NCI-H2107 treated with DMSO at 0.1 percent for 48 hours (cell line): Measurements from ENCODE around the gene SCGB1D4.
A peak's percentile ranks its signal among the peaks of the same experiment; 100 is the strongest.
"Not testable (repeated sequence)": the region's sequence is repeated elsewhere in the genome, so short reads cannot be mapped to it uniquely, and the experiment has no call there.

Source experiments
- DNase-seq: peaks from one replicate; lab custom pipeline; 2025; ENCODE audit not compliant: unreplicated experiment; lab: John Stamatoyannopoulos, UW

SCGB1D4 gene, protein sequence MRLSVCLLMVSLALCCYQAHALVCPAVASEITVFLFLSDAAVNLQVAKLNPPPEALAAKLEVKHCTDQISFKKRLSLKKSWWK

DNA sequence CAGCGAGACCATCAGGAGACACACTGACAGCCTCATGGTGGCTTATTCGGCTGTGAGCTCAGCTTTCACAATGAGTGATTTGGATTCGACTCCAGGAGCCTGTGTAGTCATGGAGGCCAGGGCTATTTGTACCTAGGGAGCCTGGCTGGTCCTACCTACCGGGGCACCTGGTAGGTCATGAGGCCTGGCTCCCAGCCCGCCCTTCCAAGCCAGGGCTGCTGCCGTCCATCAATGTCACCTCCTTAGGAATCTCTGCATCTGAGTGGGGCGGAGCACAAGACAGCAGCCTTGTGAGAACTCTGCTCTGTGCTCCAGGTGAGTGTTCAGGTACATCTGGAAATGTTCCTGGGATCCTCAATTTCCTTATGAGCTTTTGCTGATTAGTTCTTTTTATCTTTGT is at the start of gene SCGB1D4:
Gene SCGB1D4 (minus strand): TSS at position 101 of the 400 bp plus-strand sequence. CDS start 65 bp downstream, at position 36.
- no peak for DNase-seq

DNA sequence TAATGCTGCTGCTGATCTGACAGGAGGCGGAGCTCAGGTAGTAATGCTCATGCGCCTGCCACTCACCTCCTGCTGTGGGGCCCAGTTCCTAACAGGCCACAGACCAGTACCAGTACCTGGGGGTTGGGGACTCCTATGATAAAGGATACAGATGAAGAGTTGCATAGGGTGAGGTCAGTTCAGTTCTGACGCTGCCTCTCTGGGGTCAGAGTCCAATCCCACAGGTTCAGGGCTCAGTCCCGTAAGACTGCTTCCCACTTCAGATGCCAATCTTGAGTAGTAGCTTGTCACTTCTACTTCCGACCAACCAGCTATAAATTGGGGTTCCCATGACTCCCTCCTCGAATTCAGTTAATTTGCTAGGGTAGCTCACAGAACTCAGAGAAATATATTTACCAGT is 47.0 kb upstream of the SCGB1D4 start:
- DNase-seq, result no peak

DNA sequence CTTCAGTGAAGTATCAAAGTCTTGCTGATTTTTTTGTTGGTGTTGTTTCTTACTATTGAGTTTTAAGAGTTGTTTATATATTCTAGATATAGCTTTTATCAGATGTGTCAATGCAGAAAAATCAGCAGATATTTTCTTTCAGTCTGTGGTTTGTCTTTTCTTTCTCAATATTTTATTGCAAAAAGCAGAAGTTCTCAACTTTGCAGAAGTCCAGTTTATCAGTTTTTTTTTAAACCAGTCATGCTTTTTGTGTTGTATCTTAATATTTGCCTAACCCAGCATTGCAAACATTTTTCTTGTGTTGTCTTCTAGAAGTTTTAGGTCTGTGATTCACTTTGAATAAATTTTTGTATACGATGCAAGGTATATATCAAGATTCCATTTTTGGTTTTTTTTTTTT is 45.3 kb upstream of the SCGB1D4 start:
- DNase-seq, result no peak

- not testable (repeated sequence) for DNase-seq
Measured at GRCh38 chr11:62343646-62344190, 44.8 kb upstream of the SCGB1D4 start.

DNA sequence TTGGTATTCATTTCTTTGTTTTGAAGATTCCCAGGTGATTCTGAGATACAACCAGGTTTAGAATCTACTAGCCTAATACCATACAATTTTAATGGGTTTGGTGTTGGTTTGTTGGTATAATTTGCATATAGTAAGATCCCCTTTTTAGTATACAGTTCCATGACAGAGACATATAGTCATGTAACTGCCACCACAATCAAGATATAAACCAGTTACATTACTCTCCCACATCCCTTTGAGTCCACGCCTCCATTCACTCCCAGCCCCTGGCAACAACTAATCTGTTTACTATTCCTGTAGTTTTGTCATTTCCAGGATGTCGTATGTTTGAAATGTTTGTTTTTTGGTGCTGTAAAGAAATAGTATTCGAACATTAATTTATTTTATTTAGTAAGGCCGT is 42.7 kb upstream of the SCGB1D4 start:
- DNase-seq, result no peak

DNA sequence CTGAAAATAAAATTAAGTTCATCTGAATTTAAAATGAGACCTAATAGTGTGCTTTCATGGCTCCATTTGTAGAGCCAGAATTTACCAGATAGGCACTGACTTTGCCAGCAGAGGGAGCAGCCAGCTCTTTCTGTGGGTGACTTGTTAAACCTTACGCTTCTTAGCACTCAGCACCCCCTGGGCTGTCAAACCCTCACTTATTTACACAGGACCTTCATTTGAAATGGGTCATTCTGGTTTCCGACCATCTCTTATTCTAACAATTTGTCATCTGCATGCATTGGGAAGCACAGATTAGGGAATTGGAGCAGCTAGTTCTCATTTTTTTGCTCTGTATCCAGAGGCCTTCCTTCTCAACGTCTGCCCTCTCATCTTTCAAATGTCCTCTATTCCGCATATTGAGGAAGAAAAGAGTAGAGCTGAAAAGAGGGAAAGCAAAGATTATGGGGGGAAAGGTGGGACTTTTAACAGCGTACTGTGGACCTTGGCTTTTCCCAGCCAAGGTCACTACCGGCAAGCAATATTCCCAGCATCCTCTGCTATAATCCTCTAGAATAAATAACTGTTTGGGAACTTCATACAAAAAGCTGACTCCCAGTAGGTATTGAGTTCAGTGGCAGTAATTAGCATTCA is 41.5 kb upstream of the SCGB1D4 start:
- peak; percentile 18 for DNase-seq

DNA sequence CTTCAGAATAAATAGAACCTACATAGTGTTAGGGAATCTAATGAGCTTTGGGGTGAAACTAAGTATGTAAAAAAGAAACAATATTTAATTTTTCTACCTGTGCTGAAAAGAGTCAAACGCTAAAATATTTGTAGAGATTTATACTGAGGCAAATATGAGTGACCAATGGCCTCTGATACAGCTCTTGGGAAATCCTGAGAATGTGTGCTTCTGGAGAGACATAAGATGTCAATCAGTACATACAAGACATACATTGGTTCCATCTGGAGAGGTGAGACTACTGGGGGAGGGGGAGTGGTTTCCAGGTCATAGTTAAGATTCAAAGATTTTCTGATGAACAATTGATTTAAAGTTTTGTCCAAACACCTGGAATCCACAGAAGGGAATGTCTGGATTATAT is 39.3 kb upstream of the SCGB1D4 start:
- no peak for DNase-seq

DNA sequence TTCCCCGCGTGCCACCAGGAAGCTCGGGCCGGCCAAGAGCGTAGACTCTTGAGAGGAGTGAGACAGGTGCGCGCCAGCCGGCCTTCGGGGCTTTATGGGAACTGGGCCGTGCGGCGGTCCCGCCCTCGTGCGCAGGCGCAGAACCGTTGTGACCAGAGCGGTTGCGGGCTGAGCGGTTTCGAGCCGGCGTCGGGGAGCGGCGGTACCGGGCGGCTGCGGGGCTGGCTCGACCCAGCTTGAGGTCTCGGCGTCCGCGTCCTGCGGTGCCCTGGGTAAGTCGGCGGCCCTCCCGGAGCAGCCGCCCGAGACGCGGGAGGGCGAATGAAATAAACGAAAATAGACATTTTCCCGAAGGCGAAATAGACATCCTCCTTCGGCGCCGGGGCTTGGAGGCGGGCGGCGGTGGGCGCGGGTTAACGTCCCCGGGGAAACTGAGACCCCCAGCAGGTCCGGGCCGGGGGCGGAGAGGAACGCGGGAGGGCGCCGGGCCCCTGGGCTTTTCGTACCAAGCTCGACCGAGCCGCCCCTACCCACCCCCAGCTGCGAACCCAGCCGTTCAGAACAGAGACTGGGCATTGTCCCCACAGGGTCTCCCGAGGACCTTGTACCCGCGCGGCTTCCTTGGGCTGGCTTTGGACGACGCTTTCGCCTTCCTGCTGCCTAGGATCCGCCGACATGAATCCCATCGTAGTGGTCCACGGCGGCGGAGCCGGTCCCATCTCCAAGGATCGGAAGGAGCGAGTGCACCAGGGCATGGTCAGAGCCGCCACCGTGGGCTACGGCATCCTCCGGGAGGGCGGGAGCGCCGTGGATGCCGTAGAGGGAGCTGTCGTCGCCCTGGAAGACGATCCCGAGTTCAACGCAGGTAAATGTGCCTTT is 38.7 kb upstream of the SCGB1D4 start, which contains the start of gene ASRGL1:
Gene ASRGL1 (plus strand): TSS at position 146 of the 879 bp plus-strand sequence. CDS start 530 bp downstream, at position 676.
- DNase-seq, result peak; percentile 76

- DNase-seq, result not testable (repeated sequence)
Measured at GRCh38 chr11:62336949-62337302, 38.1 kb upstream of the SCGB1D4 start.

DNA sequence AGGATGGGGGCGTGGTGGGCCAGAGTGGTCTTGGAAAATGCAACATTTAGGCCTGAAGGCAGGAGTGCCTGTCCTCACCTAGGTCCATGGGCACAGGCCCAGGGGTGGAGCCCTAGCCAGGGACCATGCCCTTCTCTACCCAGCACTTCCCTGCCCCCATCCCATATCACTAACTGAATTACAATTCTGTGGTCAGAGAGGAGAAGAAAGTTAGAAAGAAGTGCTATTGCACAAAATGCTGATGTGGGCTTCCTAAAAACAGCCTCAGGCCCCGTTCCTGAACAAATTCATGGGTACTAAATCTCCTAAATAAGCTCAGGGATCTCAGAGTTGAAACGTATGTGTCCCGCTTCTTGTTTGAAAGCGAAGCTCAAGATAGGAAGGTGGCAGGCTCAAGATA is 34.9 kb upstream of the SCGB1D4 start:
- DNase-seq, result no peak

DNA sequence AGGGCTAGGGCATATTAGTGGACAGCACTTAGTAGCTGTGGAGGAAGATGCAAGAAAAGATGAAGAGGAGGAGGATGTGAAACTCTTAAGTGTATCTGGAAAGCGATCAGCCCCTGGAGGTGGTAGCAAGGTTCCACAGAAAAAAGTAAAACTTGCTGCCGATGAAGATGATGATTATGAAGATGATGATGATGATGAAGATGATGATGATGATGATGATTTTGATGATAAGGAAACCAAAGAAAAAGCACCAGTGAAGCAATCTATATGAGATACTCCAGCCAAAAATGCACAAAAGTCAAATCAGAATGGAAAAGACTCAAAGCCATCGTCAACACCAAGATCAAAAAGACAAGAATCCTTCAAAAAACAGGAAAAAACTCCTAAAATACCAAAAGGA is 32.4 kb upstream of the SCGB1D4 start:
- not testable (repeated sequence) for DNase-seq

DNA sequence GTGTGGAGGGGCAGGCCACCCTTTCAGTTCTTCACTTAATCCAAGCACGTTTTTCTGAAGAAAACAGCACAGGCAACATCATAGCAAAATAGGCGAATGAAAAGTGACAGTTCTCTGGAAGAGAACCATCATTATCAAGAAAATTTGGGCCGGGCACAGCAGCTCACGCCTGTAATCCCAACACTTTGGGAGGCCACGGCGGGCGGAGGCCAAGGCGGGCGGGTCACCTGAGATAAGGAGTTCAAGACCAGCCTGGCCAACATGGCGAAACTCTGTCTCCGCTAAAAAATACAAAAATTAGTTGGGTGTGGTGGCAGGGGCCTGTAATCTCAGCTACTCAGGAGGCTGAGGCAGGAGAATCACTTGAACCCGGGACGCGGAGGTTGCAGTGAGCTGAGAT is 28.7 kb upstream of the SCGB1D4 start:
- not testable (repeated sequence) for DNase-seq

DNA sequence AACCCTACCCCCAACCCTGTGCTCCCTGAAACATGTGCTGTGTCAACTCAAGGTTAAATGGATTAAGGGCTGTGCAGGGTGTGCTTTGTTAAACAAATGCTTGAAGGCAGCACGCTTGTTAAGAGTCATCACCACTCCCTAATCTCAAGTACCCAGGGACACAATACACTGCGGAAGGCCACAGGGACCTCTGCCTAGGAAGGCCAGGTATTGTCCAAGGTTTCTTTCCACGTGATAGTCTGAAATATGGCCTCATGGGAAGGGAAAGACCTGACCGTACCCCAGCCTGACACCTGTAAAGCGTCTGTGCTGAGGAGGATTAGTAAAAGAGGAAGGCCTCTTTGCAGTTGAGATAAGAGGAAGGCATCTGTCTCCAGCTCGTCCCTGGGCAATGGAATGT is 27.8 kb upstream of the SCGB1D4 start:
- not testable (repeated sequence) for DNase-seq

DNA sequence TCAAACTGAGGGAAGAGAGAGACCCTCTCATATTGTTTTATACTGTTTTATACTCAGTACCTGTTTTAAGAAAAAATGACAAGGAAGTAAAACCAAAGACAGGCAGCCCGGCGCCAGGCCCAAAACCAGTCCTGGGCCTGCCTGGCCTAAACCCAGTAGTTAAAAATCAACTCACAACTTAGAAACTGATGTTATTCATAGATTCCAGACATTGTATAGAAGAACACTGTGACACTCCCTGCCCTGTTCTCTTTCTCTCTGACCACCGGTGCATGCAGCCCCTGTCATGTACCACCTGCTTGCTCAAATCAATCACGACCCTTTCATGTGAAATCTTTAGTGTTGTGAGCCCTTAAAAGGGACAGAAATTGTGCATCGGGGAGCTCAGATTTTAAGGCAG is 26.9 kb upstream of the SCGB1D4 start:
- DNase-seq, result not testable (repeated sequence)

- DNase-seq, result no peak
Measured at GRCh38 chr11:62324731-62325556, 26.1 kb upstream of the SCGB1D4 start.

DNA sequence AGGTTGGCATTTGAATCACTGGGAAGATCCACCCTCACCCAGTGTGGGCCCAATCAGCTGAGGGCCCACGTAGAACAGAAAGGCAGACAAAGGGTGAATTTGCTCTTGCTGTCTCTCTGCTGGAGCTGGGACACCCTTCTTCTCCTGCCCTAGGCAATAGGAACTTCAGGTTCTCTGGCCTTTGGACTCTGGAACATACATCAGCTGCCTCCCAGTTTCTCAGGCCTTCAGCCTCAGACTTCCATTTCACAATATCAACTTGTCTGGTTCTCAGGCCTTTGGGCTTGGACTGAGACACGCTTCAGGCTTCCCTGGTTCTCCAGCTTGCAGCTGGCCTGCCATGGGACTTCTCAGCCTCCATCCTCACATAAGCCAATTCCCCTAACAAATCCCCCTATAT is 23.6 kb upstream of the SCGB1D4 start:
- no peak for DNase-seq

DNA sequence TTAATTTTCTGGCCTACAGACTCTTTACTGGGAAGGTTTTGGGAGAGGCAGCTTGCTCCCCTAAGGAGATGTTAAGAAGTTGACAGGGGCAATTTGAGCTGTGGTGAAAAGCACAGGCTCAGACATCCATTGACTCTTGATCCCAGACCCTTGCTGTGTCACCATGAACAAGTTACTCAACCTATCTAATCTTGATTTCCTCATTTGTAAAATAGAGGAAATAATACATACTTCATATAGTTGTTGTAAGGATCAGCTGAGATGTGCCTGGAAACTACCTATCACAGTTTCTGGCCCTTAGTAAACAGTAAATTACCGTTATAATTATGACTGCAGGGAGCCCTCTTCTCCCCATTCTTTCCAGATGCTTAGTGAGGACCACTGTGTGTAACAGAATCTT is 16.6 kb upstream of the SCGB1D4 start:
- no peak for DNase-seq

- no peak for DNase-seq
Measured at GRCh38 chr11:62309991-62310390, 11.1 kb upstream of the SCGB1D4 start.

DNA sequence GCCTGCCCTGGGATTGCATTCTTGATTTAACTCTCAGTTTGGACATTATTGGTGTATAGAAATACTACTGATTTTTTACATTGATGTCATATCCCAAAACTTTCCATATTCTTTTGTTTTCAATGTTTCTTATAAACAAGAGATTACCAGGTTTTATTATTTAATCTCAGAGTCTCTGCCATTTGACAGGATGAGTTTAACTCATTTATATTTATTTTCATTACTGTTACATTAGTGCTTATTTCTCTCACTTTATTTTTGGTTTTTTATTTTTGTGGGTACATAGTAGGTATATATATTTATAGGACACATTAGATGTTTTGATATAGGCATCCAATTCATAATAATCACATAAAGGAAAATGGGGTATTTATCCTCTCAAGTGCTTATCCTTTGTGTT is 9.1 kb upstream of the SCGB1D4 start:
- no peak for DNase-seq

- no peak for DNase-seq
Measured at GRCh38 chr11:62306227-62306626, 7.4 kb upstream of the SCGB1D4 start.

DNA sequence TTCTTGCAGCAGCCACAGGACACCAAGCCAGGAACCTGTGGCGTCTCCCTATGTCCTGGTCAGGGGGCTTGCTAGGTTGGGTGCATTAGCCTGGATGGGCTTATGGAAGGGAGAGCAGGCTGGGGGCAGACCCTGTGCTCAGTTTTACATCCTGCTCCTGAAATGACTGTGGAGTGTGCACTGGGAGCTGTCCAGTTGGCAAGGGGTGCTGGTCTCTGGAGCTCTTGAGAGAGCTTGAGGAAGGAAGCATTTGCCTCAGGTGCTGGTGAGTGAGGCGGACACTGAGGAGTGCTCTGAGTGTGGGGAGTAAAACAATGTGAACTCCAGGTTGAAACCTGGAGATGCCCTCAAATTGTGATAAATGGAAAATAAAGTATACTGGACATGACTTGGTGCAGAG is 3.4 kb downstream of the SCGB1D4 start:
- DNase-seq, result no peak
